Nephron (organoid): ENCODE data around the gene GRM8.

Experiments
- H3K27ac Mint-ChIP-seq, 3 experiments: 2 replicates each; pipeline ENCODE4 v1.8.0; 2020; ENCODE audit warnings: mixed read lengths in 3 of 3, mild to moderate bottlenecking in 2 of 3, moderate library complexity in 1 of 3
- H3K27me3 Mint-ChIP-seq: 2 replicates; pipeline ENCODE4 v1.8.0; 2021; ENCODE audit warnings: low read depth, mild to moderate bottlenecking, moderate library complexity, mixed read lengths
- H3K36me3 Mint-ChIP-seq: 2 replicates; pipeline ENCODE4 v1.8.0; 2020; ENCODE audit warnings: low read depth, mixed read lengths
- H3K4me1 Mint-ChIP-seq: 2 replicates; pipeline ENCODE4 v1.8.0; 2020; ENCODE audit warnings: mixed read lengths
- H3K4me3 Mint-ChIP-seq, 3 experiments: 2 replicates each; pipeline ENCODE4 v1.8.0; 2020; ENCODE audit warnings: mild to moderate bottlenecking in 3 of 3, mixed read lengths in 3 of 3, moderate library complexity in 2 of 3
- H3K9me3 Mint-ChIP-seq: 2 replicates; pipeline ENCODE4 v1.8.0; 2020; ENCODE audit warnings: mixed read lengths
- TF ChIP-seq, protein P1 (sequence below), 3 experiments: fragments of 200-600 bp; sonication (generic); IDR thresholded peaks; one replicate each; pipeline ENCODE4 v1.5.0; 2021; ENCODE audit warnings: antibody characterized with exemption in 3 of 3; ENCODE audit not compliant: unreplicated experiment in 3 of 3

GRM8 gene

DNA sequence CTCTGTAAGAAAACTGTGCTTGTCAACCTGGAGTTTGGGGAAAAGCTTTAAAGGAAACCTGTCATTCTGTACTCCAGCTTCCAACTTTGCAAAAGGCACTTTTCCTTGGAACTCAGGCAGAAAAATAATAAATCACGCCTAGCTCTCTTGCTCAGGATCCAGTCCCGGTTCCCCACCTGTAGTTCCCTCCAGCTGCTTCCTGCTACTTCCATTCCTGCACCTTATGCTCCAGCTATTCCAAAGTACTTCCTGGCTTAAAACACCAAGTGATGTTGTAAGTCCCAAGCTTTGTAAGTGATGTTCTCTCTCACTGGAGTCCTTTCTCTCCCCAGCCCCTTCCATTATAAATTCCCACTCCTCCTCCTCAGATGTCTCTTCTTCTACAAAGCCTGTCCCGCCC, 98.6 kb downstream of the GRM8 start:
- H3K4me1 Mint-ChIP-seq, result no peaks in the 10 kb centered on the region
- no peaks in the 10 kb centered on the region for H3K27me3 Mint-ChIP-seq
- TF ChIP-seq, protein P1, sequence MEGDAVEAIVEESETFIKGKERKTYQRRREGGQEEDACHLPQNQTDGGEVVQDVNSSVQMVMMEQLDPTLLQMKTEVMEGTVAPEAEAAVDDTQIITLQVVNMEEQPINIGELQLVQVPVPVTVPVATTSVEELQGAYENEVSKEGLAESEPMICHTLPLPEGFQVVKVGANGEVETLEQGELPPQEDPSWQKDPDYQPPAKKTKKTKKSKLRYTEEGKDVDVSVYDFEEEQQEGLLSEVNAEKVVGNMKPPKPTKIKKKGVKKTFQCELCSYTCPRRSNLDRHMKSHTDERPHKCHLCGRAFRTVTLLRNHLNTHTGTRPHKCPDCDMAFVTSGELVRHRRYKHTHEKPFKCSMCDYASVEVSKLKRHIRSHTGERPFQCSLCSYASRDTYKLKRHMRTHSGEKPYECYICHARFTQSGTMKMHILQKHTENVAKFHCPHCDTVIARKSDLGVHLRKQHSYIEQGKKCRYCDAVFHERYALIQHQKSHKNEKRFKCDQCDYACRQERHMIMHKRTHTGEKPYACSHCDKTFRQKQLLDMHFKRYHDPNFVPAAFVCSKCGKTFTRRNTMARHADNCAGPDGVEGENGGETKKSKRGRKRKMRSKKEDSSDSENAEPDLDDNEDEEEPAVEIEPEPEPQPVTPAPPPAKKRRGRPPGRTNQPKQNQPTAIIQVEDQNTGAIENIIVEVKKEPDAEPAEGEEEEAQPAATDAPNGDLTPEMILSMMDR (IDR thresholded peaks at IDR 0.05; ENCODE audit: unreplicated experiment in 3 of 3), result no peak
- no peak overlapping the region for H3K27ac Mint-ChIP-seq
- H3K9me3 Mint-ChIP-seq, result no peaks in the 10 kb centered on the region
- no peak overlapping the region for H3K4me3 Mint-ChIP-seq
- no peaks in the 10 kb centered on the region for H3K36me3 Mint-ChIP-seq

DNA sequence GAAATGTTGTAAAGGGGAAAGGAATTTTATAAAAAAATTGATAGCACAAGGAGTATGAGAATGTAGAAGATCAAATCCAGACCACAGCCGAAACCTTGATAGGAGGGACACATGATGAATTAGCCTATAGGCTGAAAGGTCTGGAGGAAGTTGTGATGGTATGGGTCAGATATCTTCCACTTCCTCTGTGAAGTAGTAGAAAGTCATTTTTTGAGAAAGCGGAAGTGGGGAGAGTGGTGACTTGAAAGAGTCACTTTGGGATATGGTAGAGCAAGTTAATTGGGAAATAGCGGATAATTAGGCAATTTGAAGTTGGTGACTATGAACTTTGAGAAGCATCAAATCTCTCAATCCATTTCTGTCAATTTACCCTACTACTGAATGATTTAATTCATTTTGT, 99.4 kb downstream of the GRM8 start:
- H3K4me1 Mint-ChIP-seq, result no peaks in the 10 kb centered on the region
- H3K27me3 Mint-ChIP-seq, result no peaks in the 10 kb centered on the region
- no peak overlapping the region for H3K4me3 Mint-ChIP-seq
- TF ChIP-seq, protein P1 (IDR thresholded peaks at IDR 0.05; ENCODE audit: unreplicated experiment in 3 of 3), result no peak
- H3K36me3 Mint-ChIP-seq, result no peaks in the 10 kb centered on the region
- no peaks in the 10 kb centered on the region for H3K9me3 Mint-ChIP-seq
- no peak overlapping the region for H3K27ac Mint-ChIP-seq

DNA sequence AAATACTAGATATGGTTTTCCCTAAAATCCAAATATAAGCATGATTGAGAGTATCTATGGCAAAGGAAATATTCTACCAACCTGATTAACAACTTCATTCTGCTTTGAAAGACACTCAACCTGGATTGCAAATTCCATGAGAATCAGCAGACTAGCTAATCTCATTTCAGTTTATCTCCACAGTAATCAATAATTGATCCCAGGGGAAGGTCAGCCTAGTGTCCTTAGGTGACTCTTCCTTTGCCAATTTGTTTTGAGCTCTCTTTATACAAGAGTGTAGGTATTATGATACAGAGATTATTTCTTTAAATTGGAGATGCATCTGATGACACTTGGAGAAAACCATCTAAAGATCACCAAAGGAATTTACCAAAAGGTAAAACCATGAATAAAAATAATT, 100.3 kb downstream of the GRM8 start:
- Mint-ChIP-seq H3K36me3 (no peaks in the 10 kb centered on the region), H3K4me1 (no peaks in the 10 kb centered on the region), H3K9me3 (no peaks in the 10 kb centered on the region), H3K27ac (no peak overlapping the region), H3K27me3 (no peaks in the 10 kb centered on the region), H3K4me3 (no peak overlapping the region)
- TF ChIP-seq, protein P1 (IDR thresholded peaks at IDR 0.05; ENCODE audit: unreplicated experiment in 3 of 3), result no peak

DNA sequence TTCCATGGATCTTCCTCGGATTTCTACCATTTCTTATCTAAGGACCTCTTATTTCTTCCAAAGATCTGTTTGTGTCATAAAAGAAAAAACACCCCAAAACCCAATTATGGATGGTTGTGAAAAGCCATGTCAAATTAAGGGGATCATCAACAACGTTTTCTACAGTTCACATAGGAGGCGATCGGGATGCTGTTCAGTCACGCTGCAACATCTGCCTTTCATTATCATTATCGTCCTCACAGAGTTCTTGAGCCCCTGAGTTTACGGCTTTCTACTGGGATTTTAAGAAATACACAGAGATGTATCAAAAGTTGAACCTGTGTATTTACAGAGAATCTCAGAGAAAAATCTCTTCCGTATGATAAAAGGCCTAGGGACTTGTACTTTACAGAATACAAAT, 101.4 kb downstream of the GRM8 start:
- Mint-ChIP-seq H3K9me3 (no peaks in the 10 kb centered on the region), H3K27me3 (no peaks in the 10 kb centered on the region)

DNA sequence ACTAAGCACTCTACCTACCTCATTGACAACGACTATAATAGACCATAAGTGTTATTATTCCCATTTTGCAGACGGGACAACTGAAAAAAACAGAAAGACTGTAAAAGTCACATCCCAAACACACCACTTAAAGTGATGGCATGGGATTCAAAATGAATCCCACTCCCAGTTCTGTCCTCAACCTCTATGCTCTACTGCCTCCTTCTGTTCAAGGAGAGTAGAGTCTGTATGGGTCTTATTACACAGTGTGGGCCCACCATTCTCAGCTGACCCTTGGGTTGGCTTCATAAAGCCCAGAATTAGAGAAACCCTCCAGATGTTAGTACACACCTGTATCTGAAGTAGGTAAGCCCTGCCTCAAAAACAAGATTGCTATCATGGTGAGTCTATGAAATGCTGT, 102.2 kb downstream of the GRM8 start:
- Mint-ChIP-seq H3K27ac (no peak overlapping the region), H3K4me1 (no peaks in the 10 kb centered on the region), H3K27me3 (no peaks in the 10 kb centered on the region), H3K36me3 (no peaks in the 10 kb centered on the region), H3K4me3 (no peak overlapping the region), H3K9me3 (no peaks in the 10 kb centered on the region)
- TF ChIP-seq, protein P1 (IDR thresholded peaks at IDR 0.05; ENCODE audit: unreplicated experiment in 3 of 3), result no peak

More for the DNA sequence above, 101.4 kb downstream of the GRM8 start:
- Mint-ChIP-seq H3K4me1 (no peaks in the 10 kb centered on the region), H3K36me3 (no peaks in the 10 kb centered on the region), H3K27ac (no peak overlapping the region), H3K4me3 (no peak overlapping the region)
- TF ChIP-seq, protein P1 (IDR thresholded peaks at IDR 0.05; ENCODE audit: unreplicated experiment in 3 of 3), result no peak

- Mint-ChIP-seq H3K9me3 (no peaks in the 10 kb centered on the region), H3K4me1 (no peaks in the 10 kb centered on the region), H3K27ac (no peak overlapping the region), H3K36me3 (no peaks in the 10 kb centered on the region), H3K4me3 (no peak overlapping the region), H3K27me3 (no peaks in the 10 kb centered on the region)
- TF ChIP-seq, protein P1 (IDR thresholded peaks at IDR 0.05; ENCODE audit: unreplicated experiment in 3 of 3), result no peak
Measured at GRCh38 chr7:127146746-127147536, 105.8 kb downstream of the GRM8 start.
